C1 segment of cervical spinal cord (tissue), 14 donors: ENCODE measurements around the gene KLK10.

ENCODE experiments used
- DNase-seq, 14 donors: peaks; one replicate each; lab custom pipeline; 2025; lab: John Stamatoyannopoulos, UW

The KLK10 gene

DNA sequence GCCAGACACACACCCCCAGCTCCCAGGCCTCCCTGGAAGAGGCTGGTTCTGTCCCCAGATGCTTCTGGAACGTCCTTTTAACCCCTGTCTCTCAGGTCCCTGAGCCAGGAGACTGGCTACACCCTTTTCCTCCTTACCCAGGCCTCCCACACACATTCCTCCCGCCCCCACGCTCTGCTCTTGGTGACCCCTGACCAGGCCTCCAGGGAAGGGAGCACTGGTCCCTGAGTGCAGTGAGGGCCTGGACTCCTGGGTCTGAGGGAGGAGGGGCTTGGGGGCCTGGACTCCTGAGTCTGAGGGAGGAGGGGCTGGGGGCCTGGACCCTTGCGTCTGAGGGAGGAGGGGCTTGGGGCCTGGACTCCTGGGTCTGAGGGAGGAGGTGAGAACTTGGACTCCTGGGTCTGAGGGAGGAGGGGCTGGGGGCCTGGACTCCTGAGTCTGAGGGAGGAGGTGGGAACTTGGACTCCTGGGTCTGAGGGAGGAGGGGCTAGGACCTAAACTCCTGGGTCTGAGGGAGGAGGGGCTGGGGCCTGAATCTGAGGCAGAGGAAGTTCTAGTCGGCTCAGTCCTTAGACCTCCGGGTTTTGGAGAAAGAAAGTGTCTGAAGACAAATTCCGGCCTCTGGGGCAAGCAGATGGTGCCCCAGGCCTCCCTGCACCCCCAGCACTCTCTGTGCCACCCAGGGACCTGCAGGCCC lies 50.6 kb downstream of the KLK10 start:
- peak in 4 of 14 donors; percentile 7 to 50 (median 22) for DNase-seq

DNA sequence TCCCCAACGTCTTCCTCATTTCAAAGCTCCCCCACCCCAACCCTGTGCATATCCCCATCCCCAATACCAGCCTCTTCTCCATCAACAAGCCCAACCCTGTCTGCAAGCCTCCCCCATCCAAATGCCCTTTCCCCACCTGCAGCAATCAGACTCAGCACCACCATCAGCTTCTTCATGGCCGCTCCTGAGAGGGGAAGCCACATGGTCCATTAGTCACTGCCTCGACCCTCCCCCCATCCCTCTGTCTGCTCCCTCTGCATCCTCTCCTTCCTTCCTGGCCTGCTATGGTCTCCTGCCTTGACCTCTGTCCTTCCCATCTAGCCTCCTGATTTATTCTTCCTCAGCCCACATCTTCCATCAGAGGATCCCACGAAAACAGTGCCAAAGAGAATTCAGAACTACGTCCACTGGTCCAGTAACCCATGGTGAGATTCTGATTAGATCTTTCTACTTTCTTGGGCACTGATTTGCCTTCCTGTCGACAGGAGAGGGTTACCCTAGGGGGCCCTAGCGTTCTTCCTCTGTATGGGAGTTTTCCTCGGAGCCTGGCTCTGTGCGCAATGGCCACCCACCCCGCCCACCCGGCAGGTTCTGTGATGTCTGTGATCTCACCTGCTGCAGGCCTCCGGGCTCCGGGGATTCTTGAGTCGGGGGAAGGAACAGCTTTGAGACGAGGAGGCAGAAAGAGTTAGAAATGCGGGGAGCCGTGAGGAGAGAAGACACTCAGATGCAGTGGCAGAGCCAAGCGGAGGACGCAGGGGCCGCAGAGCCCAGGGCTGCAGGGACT lies 51.4 kb downstream of the KLK10 start:
- DNase-seq: peak in 4 of 14 donors; percentile 30 to 50 (median 30)

DNA sequence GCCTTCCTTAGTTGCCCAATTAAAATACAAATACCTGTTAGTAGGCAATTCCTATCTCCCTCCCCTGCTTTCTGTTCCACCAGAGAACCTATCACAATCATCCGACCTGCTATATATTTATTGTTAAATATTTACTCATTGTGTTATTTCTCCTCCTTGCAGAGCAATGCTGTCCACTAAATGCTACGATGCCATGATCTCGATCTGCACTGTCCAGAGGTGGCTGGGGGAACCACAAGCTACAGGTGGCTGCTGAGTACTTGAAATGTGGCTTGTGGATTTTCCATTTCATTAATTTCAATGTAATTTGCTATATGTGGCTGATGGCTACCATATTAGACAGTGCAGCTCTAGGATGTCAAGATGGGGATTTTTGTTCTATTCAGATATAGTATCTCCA lies 55.2 kb downstream of the KLK10 start:
- DNase-seq: no peak

DNA sequence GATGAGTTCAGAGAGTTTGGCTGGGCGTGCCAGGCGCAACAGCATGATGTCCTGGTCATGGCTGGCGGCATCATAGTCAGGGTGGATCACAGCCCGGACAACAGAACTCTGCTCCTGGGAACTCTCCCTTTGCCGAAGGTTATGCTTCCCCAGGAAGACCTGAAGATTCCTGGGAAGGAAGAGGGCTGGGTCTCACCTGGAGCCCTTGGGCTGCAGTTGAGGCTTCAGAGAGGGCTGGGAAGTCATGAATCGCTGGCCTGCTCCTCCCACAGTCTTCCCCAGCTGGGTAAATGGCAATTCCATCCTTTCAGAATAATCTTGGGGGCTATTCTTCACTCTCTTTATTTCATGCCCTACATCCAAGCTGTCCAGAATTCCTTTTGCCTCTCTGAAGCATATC lies 56.1 kb downstream of the KLK10 start:
- DNase-seq: no peak
